ENCODE results near the gene GPC1. TPM values are rescaled to one million over a fixed set of nuclear protein-coding genes. Genes with fewer than 3 reads are reported as not detected.

Gene GPC1
- polyA plus RNA-seq, 1 of the 3 experiments (the other 2 are of a cell fraction) = 65.5 TPM

DNA sequence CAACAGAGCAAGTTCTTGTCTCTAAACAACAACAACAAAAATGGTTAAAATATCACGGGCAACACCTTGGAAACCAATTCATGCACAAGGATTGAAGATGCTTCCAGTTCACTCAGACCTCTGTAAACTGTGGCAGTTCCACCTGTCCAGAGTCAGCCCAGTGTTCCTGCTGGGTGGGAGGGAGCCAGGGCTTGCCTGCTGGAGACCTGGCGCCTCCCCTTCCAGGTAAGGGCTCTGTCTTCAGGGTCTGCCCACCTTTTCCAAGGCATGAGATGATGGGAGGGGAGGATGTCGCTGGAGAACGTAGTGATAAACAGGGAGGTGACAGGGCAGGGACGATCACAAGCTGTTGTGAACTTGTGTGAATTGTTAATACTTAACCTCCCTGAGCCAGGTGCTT, 9.8 kb upstream of the GPC1 start (continued):
- TF ChIP-seq RCOR1 (IDR thresholded peaks at IDR 0.05; ENCODE audit: low read length) (no peak), RAD21 (IDR thresholded peaks at IDR 0.05; ENCODE audit: low read length) (no peak), ELF1 (IDR thresholded peaks at IDR 0.05) (no peak)

GRCh38 chr2:240426845-240427721, 8.4 kb upstream of the GPC1 start:
- no peak for TF ChIP-seq TEAD4 (IDR thresholded peaks at IDR 0.05; ENCODE audit: borderline replicate concordance, insufficient read depth)
- TF ChIP-seq RXRA (IDR thresholded peaks at IDR 0.05; ENCODE audit: borderline replicate concordance, low read depth) = no peak
- no peak for TF ChIP-seq RFX5 (IDR thresholded peaks at IDR 0.05; ENCODE audit: low read length)
- TF ChIP-seq, protein P1, sequence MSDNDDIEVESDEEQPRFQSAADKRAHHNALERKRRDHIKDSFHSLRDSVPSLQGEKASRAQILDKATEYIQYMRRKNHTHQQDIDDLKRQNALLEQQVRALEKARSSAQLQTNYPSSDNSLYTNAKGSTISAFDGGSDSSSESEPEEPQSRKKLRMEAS (IDR thresholded peaks at IDR 0.05; ENCODE audit: low read depth) = no peak
- H4K20me1 ChIP-seq (ENCODE audit: insufficient read depth) = no peaks in the 10 kb centered on the region
- CTCF ChIA-PET = interaction anchor here (0.6 to 1.4 kb wide), 4 partner anchors 123 to 277 kb away, joined by 3 read pairs; no protein-coding TSS in a partner anchor
- H3K27me3 ChIP-seq (ENCODE audit: insufficient read depth) = peaks cover 6% of the 10 kb centered on the region
- no peaks in the 10 kb centered on the region for H3K9me3 ChIP-seq
- DNase-seq = no peak
- no peaks in the 10 kb centered on the region for H3K79me2 ChIP-seq (ENCODE audit: insufficient read depth)
- no peaks in the 10 kb centered on the region for H3K9me2 ChIP-seq
- no peak overlapping the region for H3K4me3 ChIP-seq (ENCODE audit: low read depth in 2 of 2, low read length in 1 of 2)
- no peaks in the 10 kb centered on the region for H3F3A ChIP-seq (replicated peaks; ENCODE audit: insufficient read depth)
- POLR2A ChIA-PET = interaction anchor here (0.6 kb wide), 1 partner anchor 53 kb away, joined by 3 read pairs; no protein-coding TSS in a partner anchor
- H3K9ac ChIP-seq = no peak overlapping the region
- no peak overlapping the region for H2AFZ ChIP-seq (ENCODE audit: low read depth)
- H3K36me3 ChIP-seq (replicated peaks in 1 of 2; ENCODE audit: control insufficient read depth in 1 of 2, insufficient read depth in 2 of 2, low read length in 1 of 2) = no peaks in the 10 kb centered on the region
- no peak overlapping the region for H3K27ac ChIP-seq (ENCODE audit: low read depth in 2 of 2, low read length in 1 of 2)
- H3K4me2 ChIP-seq = no peak overlapping the region
- WGBS (ENCODE audit: low lambda C conversion rate) = 28% methylated on average over 16 of the region's 21 CpGs
- H3K4me1 ChIP-seq (ENCODE audit: control insufficient read depth in 1 of 2, insufficient read depth in 2 of 2, low read depth in 1 of 2, low read length in 1 of 2) = no peaks in the 10 kb centered on the region

- Histone ChIP-seq H3K9me3 (no peaks in the 10 kb centered on the region), H3K79me2 (ENCODE audit: insufficient read depth) (no peaks in the 10 kb centered on the region), H3K9me2 (no peaks in the 10 kb centered on the region), H3K4me1 (ENCODE audit: control insufficient read depth in 1 of 2, insufficient read depth in 2 of 2, low read depth in 1 of 2, low read length in 1 of 2) (no peaks in the 10 kb centered on the region), H3K27ac (ENCODE audit: low read depth in 2 of 2, low read length in 1 of 2) (no peak overlapping the region), H3K4me3 (ENCODE audit: low read depth in 2 of 2, low read length in 1 of 2) (no peak overlapping the region), H3K27me3 (ENCODE audit: insufficient read depth) (peaks cover 6% of the 10 kb centered on the region), H3K4me2 (no peak overlapping the region), H3K36me3 (replicated peaks in 1 of 2; ENCODE audit: control insufficient read depth in 1 of 2, insufficient read depth in 2 of 2, low read length in 1 of 2) (no peaks in the 10 kb centered on the region), H3F3A (replicated peaks; ENCODE audit: insufficient read depth) (no peaks in the 10 kb centered on the region), H4K20me1 (ENCODE audit: insufficient read depth) (no peaks in the 10 kb centered on the region), H2AFZ (ENCODE audit: low read depth) (no peak overlapping the region), H3K9ac (no peak overlapping the region)
- no peak for TF ChIP-seq JUND (IDR thresholded peaks at IDR 0.05)
- TF ChIP-seq ELF1 (IDR thresholded peaks at IDR 0.05) = no peak
- no peak for TF ChIP-seq RCOR1 (IDR thresholded peaks at IDR 0.05; ENCODE audit: low read length)
- no peak for TF ChIP-seq MXI1 (IDR thresholded peaks at IDR 0.05; ENCODE audit: low read depth, low read length)
- TF ChIP-seq GABPA (IDR thresholded peaks at IDR 0.05; ENCODE audit: low read depth) = no peak
- TF ChIP-seq FOXJ3 (CRISPR knock-in tag; IDR thresholded peaks at IDR 0.05) = no peak
- no peak for TF ChIP-seq CHD2 (IDR thresholded peaks at IDR 0.05; ENCODE audit: low read length, partially characterized antibody)
- TF ChIP-seq USF1 (IDR thresholded peaks at IDR 0.05; ENCODE audit: borderline replicate concordance, low read depth) = no peak
- TF ChIP-seq TCF12 (IDR thresholded peaks at IDR 0.05) = no peak
- TF ChIP-seq PBX3 (IDR thresholded peaks at IDR 0.05) = no peak
- no peak for TF ChIP-seq FOXM1 (IDR thresholded peaks at IDR 0.05; ENCODE audit: low read depth)
- no peak for TF ChIP-seq RFX5 (IDR thresholded peaks at IDR 0.05; ENCODE audit: low read length)
- TF ChIP-seq EP300 (IDR thresholded peaks at IDR 0.05; ENCODE audit: borderline replicate concordance in 1 of 2, low read depth in 1 of 2, low read length in 1 of 2) = no peak
- TF ChIP-seq SIN3A (IDR thresholded peaks at IDR 0.05; ENCODE audit: borderline replicate concordance, low read depth, low read length) = no peak
- no peak for TF ChIP-seq POLR2AphosphoS5 (IDR thresholded peaks at IDR 0.05; ENCODE audit: low read depth, low read length)
- no peak for TF ChIP-seq YY1 (IDR thresholded peaks at IDR 0.05; ENCODE audit: low read depth)
- 36% methylated on average over 6 of the region's 6 CpGs for WGBS (ENCODE audit: low lambda C conversion rate)
- POLR2A ChIA-PET = no interaction called here
- no peak for DNase-seq
- CTCF ChIA-PET = interaction anchor here (1.4 kb wide), 1 partner anchor 195 kb away, joined by 3 read pairs; no protein-coding TSS in a partner anchor
These were observed 7.7 kb upstream of the GPC1 start for GRCh38 chr2:240427729-240428128.

Data from SK-N-SH (cell line).